Esophagus squamous epithelium (tissue), 5 donors: Measurements from ENCODE around the gene PRR19. TPM values are rescaled to one million over a fixed set of nuclear protein-coding genes. Genes with fewer than 3 reads are reported as not detected.
"Not testable (repeated sequence)": the region's sequence is repeated elsewhere in the genome, so short reads cannot be mapped to it uniquely, and the experiment has no call there.

ENCODE experiments used
- DNase-seq: peaks from one replicate; lab custom pipeline; 2025; lab: John Stamatoyannopoulos, UW
- H3K27ac ChIP-seq, 4 donors: fragments of 200-600 bp; sonication (generic); one replicate each; pipeline ENCODE4 v1.5.1; 2016 to 2019; ENCODE audit warnings: mild to moderate bottlenecking in 1 of 4
- H3K27me3 ChIP-seq, 4 donors: fragments of 200-600 bp; sonication (generic); 1 replicate in 3 of 4; 2 replicates in 1 of 4; pipeline versions ENCODE4 v1.5.1 to v1.6.0; 2017 to 2021; ENCODE audit warnings: antibody characterized with exemption in 1 of 4
- H3K36me3 ChIP-seq, 3 donors: fragments of 200-600 bp; sonication (generic); one replicate each; pipeline ENCODE4 v1.5.1; 2016 to 2019
- H3K4me1 ChIP-seq, 3 donors: fragments of 200-600 bp; sonication (generic); one replicate each; pipeline ENCODE4 v1.5.1; 2017 to 2019
- H3K4me3 ChIP-seq, 4 donors: fragments of 200-600 bp; sonication (generic); 1 replicate in 3 of 4; 2 replicates in 1 of 4; pipeline ENCODE4 v1.5.1; 2016 to 2019; ENCODE audit warnings: mild to moderate bottlenecking in 2 of 4, moderate library complexity in 1 of 4
- H3K9me3 ChIP-seq, 3 donors: fragments of 200-600 bp; sonication (generic); one replicate each; pipeline ENCODE4 v1.5.1; 2016 to 2019
- POLR2A ChIP-seq, 4 donors: fragments of 450-650 bp; IDR thresholded peaks; one replicate each; pipeline ENCODE4 v1.6.1; 2017; ENCODE audit warnings: antibody characterized with exemption in 4 of 4, mild to moderate bottlenecking in 4 of 4, moderate library complexity in 3 of 4
- WGBS, 2 donors: methylation state at CpG; one replicate each; pipeline ENCODE4 v1.1.5; 2018; 5-methylcytosine and 5-hydroxymethylcytosine counted together
- intact Hi-C: fragments of 100-400 bp; cut with DNase I; formaldehyde crosslinking; loops from one replicate; pipeline ENCODE4 v1.15.0; 2022
- total RNA-seq, 4 donors: library from RNA; depleted of rRNA; stranded (reverse); fragments of >200 nt; gene quantifications; one replicate each; pipeline ENCODE4 v1.1.0, GENCODE V29; 2016
- TF ChIP-seq, protein P1 (sequence below), 6 experiments: fragments of 450-650 bp in 4 of 6; fragments of 200-600 bp in 2 of 6; sonication (generic) in 2 of 6; IDR thresholded peaks; one replicate each; pipeline ENCODE4 v1.5.1; 2016 to 2019; ENCODE audit warnings: antibody characterized with exemption in 6 of 6, mild to moderate bottlenecking in 4 of 6, moderate library complexity in 4 of 6
- donor health status: DM: yes; HTN: yes; CAD: no.

The PRR19 gene
- total RNA-seq, 4 donors from 2014 or later = 0.75 to 1.0 (median 0.82) TPM

DNA sequence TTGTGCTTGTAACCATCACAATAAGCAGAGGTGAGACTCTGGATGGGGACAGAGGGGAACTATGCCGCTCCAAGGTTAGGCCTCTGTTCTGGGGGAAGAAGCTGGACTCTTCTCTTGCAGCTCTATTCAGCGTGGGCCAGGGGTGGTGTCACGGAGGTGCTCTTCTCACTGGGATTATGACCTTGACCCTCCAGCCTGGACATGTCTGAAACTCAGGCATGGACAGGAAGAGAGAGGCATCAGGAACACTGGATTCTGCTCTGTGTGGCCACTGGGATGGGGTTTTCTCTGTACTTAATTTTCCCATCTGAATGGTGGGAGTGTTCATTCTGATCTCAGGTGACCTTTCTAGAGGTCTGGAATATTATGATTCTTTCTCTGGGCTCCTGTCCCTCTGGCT is 31.1 kb downstream of the PRR19 start:
- Histone ChIP-seq H3K36me3 (peaks cover 0 to 47% (median 0%) of the 10 kb centered on the region in 3 donors), H3K4me3 (no peak overlapping the region), H3K27me3 (no peaks in the 10 kb centered on the region), H3K9me3 (no peaks in the 10 kb centered on the region), H3K4me1 (peaks cover 2 to 5% (median 3%) of the 10 kb centered on the region in 3 donors), H3K27ac (no peak overlapping the region)
- intact Hi-C loops = no loop called here
- no peak for TF ChIP-seq POLR2A (IDR thresholded peaks at IDR 0.05)
- TF ChIP-seq, protein P1, sequence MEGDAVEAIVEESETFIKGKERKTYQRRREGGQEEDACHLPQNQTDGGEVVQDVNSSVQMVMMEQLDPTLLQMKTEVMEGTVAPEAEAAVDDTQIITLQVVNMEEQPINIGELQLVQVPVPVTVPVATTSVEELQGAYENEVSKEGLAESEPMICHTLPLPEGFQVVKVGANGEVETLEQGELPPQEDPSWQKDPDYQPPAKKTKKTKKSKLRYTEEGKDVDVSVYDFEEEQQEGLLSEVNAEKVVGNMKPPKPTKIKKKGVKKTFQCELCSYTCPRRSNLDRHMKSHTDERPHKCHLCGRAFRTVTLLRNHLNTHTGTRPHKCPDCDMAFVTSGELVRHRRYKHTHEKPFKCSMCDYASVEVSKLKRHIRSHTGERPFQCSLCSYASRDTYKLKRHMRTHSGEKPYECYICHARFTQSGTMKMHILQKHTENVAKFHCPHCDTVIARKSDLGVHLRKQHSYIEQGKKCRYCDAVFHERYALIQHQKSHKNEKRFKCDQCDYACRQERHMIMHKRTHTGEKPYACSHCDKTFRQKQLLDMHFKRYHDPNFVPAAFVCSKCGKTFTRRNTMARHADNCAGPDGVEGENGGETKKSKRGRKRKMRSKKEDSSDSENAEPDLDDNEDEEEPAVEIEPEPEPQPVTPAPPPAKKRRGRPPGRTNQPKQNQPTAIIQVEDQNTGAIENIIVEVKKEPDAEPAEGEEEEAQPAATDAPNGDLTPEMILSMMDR (IDR thresholded peaks at IDR 0.05) = no peak
- 100% methylated on average over 1 of the region's 3 CpGs; no CpG with 5 or more reads in 1 of the 2 donors for WGBS, 2 donors
- no peak for DNase-seq

DNA sequence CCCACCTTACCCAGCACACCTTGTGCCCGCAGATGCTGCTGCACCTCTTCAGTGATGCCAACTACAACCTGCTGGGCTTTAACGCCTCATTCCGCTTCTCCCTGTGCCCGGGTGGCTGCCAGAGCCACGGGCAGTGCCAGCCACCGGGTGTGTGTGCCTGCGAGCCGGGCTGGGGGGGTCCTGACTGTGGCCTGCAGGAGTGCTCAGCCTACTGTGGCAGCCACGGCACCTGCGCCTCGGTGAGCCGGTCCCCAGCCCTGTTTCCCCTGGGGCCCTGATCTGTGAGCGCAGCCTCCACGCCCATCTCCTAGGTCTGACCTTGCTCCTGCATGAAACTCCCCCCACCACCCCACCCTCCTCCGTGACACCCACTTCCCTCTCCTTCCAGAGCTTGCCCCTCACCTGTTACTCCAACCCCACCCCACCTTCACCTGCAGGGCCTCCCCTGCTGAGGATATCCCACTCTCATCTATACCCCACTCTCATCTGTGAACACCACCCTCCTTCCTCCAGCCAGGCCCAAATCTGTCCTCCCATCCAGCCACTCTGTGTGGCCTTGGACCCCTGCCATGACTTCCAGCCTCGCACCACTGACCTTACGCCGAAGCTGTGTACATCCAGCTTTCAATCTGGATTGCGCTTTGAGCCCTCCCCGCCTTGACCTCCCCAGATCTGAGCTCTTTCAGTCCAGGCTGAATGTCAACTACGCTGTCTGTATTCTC is 32.2 kb downstream of the PRR19 start:
- 84% methylated on average over 13 to 17 of the region's 21 CpGs for WGBS, 2 donors
- intact Hi-C loops = no loop called here

DNA sequence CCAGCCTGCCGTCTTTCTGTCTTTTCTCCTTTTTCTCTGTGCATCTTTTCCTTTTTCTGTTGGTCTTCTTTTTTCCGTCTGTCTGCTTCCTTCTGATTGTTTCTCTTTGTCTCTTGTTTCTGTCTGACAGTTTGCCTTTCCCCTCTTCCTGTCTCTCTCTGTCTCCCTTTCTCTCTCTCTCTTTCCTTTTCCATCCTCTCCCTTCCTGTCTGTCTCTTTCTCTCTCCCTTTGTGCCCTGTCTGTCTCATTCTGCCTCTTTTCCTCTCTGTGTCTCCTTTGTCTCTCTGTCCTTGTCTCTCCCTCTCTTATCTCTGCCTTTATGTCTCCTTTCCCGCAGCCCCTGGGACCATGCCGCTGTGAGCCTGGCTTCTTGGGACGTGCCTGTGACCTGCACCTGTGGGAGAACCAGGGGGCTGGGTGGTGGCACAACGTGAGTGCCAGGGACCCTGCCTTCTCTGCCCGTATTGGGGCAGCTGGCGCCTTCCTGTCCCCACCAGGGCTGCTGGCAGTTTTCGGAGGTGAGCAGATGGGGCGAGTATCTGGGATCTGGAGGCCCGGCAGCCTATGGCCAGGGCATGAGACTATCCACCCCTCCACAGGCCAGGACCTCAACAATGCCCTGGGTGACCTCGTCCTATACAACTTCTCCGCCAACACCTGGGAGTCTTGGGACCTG is 32.9 kb downstream of the PRR19 start:
- Histone ChIP-seq H3K4me3 (no peak overlapping the region), H3K27ac (no peak overlapping the region), H3K27me3 (no peaks in the 10 kb centered on the region), H3K36me3 (peaks cover 0 to 60% (median 0%) of the 10 kb centered on the region in 3 donors), H3K9me3 (no peaks in the 10 kb centered on the region), H3K4me1 (peaks cover 0 to 3% (median 0%) of the 10 kb centered on the region in 3 donors)
- TF ChIP-seq, protein P1 (IDR thresholded peaks at IDR 0.05) = no peak
- no peak for TF ChIP-seq POLR2A (IDR thresholded peaks at IDR 0.05)
- intact Hi-C loops = no loop called here
- no peak for DNase-seq
- 82 to 88% methylated on average over 6 to 9 of the region's 13 CpGs for WGBS, 2 donors

More for the DNA sequence above, 32.2 kb downstream of the PRR19 start:
- TF ChIP-seq POLR2A (IDR thresholded peaks at IDR 0.05) = no peak
- TF ChIP-seq, protein P1 (IDR thresholded peaks at IDR 0.05) = no peak
- DNase-seq = no peak
- Histone ChIP-seq H3K4me1 (peaks cover 0 to 3% (median 0%) of the 10 kb centered on the region in 3 donors), H3K27me3 (no peaks in the 10 kb centered on the region), H3K27ac (no peak overlapping the region), H3K9me3 (no peaks in the 10 kb centered on the region), H3K36me3 (peaks cover 0 to 53% (median 0%) of the 10 kb centered on the region in 3 donors), H3K4me3 (no peak overlapping the region)

DNA sequence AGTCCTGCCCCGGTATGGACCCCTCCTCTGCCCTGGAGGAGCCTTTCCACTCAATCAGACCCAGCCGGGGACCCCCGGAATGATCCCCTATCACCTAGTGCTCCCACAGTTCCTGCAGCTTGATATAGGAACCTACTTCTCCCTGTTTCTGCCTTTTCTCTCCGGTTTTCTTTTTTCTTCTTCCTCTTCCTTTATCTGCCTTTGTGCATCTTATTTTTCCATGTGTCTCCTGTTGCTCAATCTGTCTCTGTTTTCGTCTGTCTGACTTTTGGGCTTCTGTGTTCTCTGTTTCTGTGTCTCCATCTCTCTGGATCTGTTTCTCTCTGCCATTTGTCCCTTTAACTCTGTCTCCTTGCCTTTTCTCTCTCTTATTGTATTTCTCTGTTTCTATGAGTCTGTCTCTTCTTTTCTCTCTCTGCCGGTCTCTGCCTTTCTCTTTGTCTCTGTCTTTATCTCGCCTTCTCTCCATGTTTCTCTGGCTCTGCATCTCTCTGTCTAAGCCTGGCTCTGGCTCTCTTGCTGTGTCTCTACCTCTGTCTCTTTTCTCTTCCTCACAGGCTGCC is 33.5 kb downstream of the PRR19 start:
- DNase-seq = no peak
- H3K4me1 ChIP-seq = peaks cover 0 to 1% (median 0%) of the 10 kb centered on the region in 3 donors
- no peak overlapping the region for H3K4me3 ChIP-seq
- intact Hi-C loops = no loop called here
- no peaks in the 10 kb centered on the region for H3K9me3 ChIP-seq
- 85 to 87% methylated on average over 6 to 7 of the region's 7 CpGs for WGBS, 2 donors
- TF ChIP-seq POLR2A (IDR thresholded peaks at IDR 0.05) = no peak
- TF ChIP-seq, protein P1 (IDR thresholded peaks at IDR 0.05) = no peak
- no peaks in the 10 kb centered on the region for H3K27me3 ChIP-seq
- H3K27ac ChIP-seq = no peak overlapping the region
- H3K36me3 ChIP-seq = peaks cover 0 to 66% (median 0%) of the 10 kb centered on the region in 3 donors

DNA sequence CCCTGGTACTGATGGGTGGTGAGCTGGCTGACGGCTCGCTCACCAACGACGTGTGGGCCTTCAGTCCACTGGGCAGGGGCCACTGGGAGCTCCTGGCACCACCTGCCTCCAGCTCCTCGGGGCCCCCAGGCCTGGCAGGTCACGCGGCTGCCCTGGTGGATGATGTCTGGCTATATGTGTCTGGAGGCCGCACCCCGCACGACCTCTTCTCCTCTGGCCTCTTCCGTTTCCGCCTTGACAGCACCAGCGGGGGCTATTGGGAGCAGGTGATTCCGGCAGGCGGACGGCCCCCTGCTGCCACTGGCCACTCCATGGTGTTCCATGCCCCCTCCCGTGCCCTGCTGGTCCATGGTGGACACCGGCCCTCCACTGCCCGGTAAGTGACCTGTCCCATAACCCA is 34.0 kb downstream of the PRR19 start:
- TF ChIP-seq, protein P1 (IDR thresholded peaks at IDR 0.05) = no peak
- no peak for TF ChIP-seq POLR2A (IDR thresholded peaks at IDR 0.05)
- peaks cover 0 to 68% (median 0%) of the 10 kb centered on the region in 3 donors for H3K36me3 ChIP-seq
- H3K27ac ChIP-seq = no peak overlapping the region
- H3K27me3 ChIP-seq = no peaks in the 10 kb centered on the region
- H3K9me3 ChIP-seq = no peaks in the 10 kb centered on the region
- intact Hi-C loops = no loop called here
- H3K4me3 ChIP-seq = no peak overlapping the region
- 92 to 98% methylated on average over 3 to 6 of the region's 19 CpGs for WGBS, 2 donors
- H3K4me1 ChIP-seq = no peaks in the 10 kb centered on the region
- DNase-seq = no peak

DNA sequence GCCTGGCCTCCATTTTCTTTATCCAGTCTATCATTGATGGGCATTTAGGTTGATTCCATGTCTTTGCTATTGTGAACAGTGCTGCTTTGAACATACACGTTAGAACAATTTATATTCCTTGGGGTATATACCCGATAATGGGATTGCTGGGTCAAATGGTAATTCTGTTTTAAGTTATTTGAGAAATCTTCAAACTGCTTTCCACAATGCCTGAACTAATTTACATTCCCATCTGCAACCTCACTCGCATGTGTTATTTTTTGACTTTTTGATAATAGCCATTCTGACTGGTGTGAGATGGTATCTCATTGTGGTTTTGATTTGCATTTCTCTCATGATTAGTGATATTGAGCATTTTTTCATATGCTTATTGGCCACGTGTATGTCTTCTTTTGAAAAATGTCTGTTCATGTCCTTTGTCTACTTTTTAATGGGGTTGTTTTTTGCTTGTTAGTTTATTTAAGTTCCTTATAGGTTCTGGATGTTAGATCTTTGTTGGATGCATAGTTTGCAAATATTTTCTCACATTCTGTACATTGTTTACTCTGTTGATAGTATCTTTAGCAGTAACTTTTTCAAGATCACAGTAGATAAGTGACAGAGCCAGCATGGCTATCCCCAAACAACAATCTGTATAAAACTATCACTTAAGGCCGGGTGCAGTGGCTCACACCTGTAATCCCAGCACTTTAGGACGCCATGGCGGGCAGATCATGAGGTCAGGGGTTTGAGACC is 37.4 kb downstream of the PRR19 start:
- H3K36me3 ChIP-seq = peaks cover 0 to 87% (median 0%) of the 10 kb centered on the region in 3 donors
- 81 to 90% methylated on average over 7 of the region's 7 CpGs for WGBS, 2 donors
- H3K27me3 ChIP-seq, H3K9me3 ChIP-seq, DNase-seq, H3K4me3 ChIP-seq, H3K27ac ChIP-seq, H3K4me1 ChIP-seq, intact Hi-C loops: not testable (repeated sequence)

DNA sequence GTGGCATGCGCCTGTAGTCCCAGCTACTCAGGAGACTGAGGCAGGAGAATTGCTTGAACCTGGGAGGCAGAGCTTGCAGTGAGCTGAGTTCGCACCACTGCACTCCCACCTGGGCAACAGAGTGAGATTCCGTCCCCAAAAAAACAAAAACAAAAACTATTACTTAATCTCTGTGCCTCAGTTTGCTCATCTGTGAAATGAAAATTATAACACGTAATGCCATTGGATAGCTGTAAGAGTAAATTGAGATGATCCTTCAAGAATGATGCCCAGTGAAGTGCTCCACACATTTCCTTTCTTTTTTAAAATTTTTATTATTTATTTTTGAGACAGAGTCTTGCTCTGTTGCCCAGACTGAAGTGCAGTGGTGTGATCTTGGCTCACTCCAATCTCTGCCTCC is 38.0 kb downstream of the PRR19 start:
- peaks cover 0 to 87% (median 0%) of the 10 kb centered on the region in 3 donors for H3K36me3 ChIP-seq
- H3K9me3 ChIP-seq, H3K27me3 ChIP-seq, intact Hi-C loops, H3K4me3 ChIP-seq, DNase-seq, H3K4me1 ChIP-seq, H3K27ac ChIP-seq: not testable (repeated sequence)
- 94 to 96% methylated on average over 4 of the region's 4 CpGs for WGBS, 2 donors
